ENCODE results near the gene SWI5. TPM values are rescaled to one million over a fixed set of nuclear protein-coding genes. Genes with fewer than 3 reads are reported as not detected.

The SWI5 gene
- total RNA-seq, 2 donors from 2014 or later = 34.8 to 38.5 TPM

DNA sequence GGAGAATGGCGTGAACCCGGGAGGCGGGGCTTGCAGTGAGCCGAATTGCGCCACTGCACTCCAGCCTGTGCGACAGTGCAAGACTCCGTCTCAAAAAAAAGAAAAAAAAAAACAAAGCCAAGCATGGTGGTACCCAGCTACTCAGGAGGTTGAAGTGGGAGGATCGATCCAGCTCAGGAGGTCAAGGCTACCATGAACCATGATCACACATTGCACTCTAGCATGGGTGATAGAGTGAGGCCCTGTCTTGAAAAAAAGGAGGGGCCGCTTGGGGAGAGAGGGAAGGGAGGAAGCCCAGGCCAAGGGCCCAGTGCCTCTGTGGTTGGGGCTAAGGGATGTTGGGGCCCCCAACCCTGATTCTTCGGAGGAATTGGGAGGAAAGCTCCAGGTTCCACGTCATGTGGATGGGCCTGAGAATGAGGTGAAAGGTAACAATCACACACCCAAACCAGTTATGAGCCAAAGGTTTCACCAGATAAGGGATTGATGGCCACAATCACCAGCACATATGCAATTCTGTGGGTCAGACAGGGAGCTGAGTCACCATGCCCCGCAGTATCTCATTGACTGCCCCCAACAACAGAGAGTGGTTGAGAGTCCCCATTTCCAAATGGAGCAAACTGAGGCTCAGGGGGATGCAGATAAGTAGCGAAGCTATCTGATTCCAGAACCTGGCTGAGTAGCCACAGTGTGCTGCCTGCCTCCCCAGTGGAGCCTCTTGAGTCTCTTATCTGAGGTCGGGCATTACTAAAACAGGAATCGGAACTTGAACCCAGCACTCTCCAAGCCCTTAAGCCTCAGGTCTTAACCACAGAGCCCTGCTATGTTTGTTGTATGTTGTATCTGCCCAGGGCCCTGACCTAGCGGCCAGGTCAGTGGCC, 20.5 kb downstream of the SWI5 start:
- intact Hi-C loops (cut with DNase I) = no loop called here
- H3K36me3 ChIP-seq = no peaks in the 10 kb centered on the region
- H3K27ac ChIP-seq = no peak overlapping the region
- H3K4me1 ChIP-seq (replicated peaks) = no peaks in the 10 kb centered on the region
- no peak for TF ChIP-seq POLR2AphosphoS5 (IDR thresholded peaks at IDR 0.05)
- no peak for TF ChIP-seq POLR2A (IDR thresholded peaks at IDR 0.05)
- TF ChIP-seq CTCF (IDR thresholded peaks at IDR 0.05) = no peak
- no peak overlapping the region for H3K4me3 ChIP-seq
- DNase-seq (ENCODE audit: low spot score) = no peak
- no peaks in the 10 kb centered on the region for H3K27me3 ChIP-seq (replicated peaks; ENCODE audit: insufficient read depth)
- H3K9me3 ChIP-seq = no peaks in the 10 kb centered on the region
- 87% methylated on average over 16 of the region's 16 CpGs for WGBS

- intact Hi-C loops (cut with DNase I) = no loop called here
- Histone ChIP-seq H3K4me3 (no peak overlapping the region), H3K4me1 (replicated peaks) (no peaks in the 10 kb centered on the region), H3K27me3 (replicated peaks; ENCODE audit: insufficient read depth) (no peaks in the 10 kb centered on the region), H3K9me3 (no peaks in the 10 kb centered on the region), H3K36me3 (no peaks in the 10 kb centered on the region), H3K27ac (no peak overlapping the region)
- no peak for DNase-seq (ENCODE audit: low spot score)
- WGBS = 81% methylated on average over 2 of the region's 2 CpGs
- TF ChIP-seq POLR2AphosphoS5 (IDR thresholded peaks at IDR 0.05) (no peak), CTCF (IDR thresholded peaks at IDR 0.05) (no peak), POLR2A (IDR thresholded peaks at IDR 0.05) (no peak)
These were observed 21.2 kb downstream of the SWI5 start for GRCh38 chr9:128297221-128297773.

DNA sequence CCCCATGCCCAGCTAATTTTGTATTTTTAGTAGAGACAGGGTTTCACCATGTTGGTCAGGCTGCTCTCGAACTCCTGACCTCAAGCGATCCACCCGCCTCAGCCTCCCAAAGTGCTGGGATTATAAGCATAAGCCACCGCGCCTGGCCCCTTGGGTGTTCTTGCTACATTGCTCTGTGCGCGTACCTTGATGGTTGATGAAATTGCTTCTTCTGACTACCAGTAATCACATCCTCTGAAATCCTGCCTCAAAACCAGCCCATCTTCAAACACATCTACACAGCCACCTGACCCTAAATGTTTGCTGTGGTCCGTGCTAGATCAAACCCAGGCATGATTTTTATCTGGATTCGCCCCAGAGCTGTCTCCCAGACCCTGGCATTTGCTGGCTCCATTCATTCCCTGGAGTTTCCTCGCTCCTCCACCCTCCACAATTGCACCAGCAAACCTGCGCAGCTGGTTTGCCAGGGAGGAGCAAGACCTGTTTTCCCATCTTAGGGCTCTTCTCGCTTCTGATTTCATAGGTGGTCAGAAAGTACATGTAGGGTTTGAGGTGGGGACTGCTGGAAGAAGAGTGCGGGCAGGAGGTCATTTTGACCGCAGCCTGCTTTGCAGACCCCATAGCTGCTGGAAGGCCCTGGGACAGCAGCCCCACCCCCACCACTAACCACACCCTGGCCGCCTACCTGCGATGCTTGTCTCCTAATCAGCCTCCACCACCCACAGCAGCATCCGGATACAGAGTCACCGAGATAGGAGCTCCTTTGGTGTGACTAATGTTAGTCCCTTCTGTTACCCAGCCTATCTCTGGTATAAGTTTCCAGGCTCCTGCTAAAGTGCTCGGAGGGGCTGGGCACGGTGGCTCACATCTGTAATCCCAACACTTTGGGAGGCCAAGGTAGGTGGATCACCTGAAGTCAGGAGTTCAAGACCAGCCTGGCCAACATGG, 22.7 kb downstream of the SWI5 start:
- TF ChIP-seq CTCF (IDR thresholded peaks at IDR 0.05) = no peak
- TF ChIP-seq POLR2AphosphoS5 (IDR thresholded peaks at IDR 0.05) = peak; percentile 79
- no peaks in the 10 kb centered on the region for H3K36me3 ChIP-seq
- intact Hi-C loops (cut with DNase I) = no loop called here
- no peaks in the 10 kb centered on the region for H3K9me3 ChIP-seq
- H3K27me3 ChIP-seq (replicated peaks; ENCODE audit: insufficient read depth) = no peaks in the 10 kb centered on the region
- no peaks in the 10 kb centered on the region for H3K4me1 ChIP-seq (replicated peaks)
- 61% methylated on average over 20 of the region's 20 CpGs for WGBS
- no peak overlapping the region for H3K27ac ChIP-seq
- no peak overlapping the region for H3K4me3 ChIP-seq
- DNase-seq (ENCODE audit: low spot score) = peak; percentile 40

- Histone ChIP-seq H3K4me1 (replicated peaks) (no peaks in the 10 kb centered on the region), H3K36me3 (peaks cover 0 to 1% of the 10 kb centered on the region in 2 donors), H3K27me3 (replicated peaks; ENCODE audit: insufficient read depth) (no peaks in the 10 kb centered on the region), H3K9me3 (no peaks in the 10 kb centered on the region), H3K27ac (no peak overlapping the region), H3K4me3 (no peak overlapping the region)
- TF ChIP-seq POLR2AphosphoS5 (IDR thresholded peaks at IDR 0.05) (no peak), POLR2A (IDR thresholded peaks at IDR 0.05) (no peak), CTCF (IDR thresholded peaks at IDR 0.05) (no peak)
- 78% methylated on average over 9 of the region's 9 CpGs for WGBS
- intact Hi-C loops (cut with DNase I) = no loop called here
- DNase-seq (ENCODE audit: low spot score) = no peak
These were observed 28.3 kb downstream of the SWI5 start for GRCh38 chr9:128304136-128304970.

All from prostate gland (tissue), 2 donors.